ENCODE measurements around the gene MTUS2.
"Not testable (repeated sequence)": the region's sequence is repeated elsewhere in the genome, so short reads cannot be mapped to it uniquely, and the experiment has no call there.

MTUS2 gene

DNA sequence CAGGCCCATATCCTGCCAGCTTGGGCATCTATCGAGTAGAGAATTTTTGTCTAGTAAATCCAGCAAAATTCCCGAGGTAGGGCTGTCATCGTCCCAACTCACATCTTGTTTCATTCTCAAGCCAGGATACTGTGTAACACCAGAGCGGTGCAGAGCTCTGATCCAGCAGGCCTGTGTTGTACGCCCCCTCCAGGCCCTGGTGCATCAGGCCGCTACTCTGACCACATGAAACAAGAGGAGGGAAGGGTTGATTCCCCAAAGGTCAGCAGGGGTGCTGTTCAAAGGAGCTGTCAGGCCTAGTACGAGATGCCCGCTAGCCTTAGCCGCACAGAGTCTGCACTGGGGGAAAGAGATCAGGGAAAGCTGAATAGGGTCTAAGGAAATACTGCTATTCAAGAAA is 499.3 kb downstream of the MTUS2 start:
- DNase-seq (ENCODE audit: low spot score), result no peak

GRCh38 chr13:29323954-29324353 is 503.8 kb downstream of the MTUS2 start:
- TF ChIP-seq CTCF (IDR thresholded peaks at IDR 0.05; ENCODE audit: extremely low read depth, missing control alignments), result no peak
- DNase-seq (ENCODE audit: low spot score), result no peak

More for the DNA sequence above, 499.3 kb downstream of the MTUS2 start:
- TF ChIP-seq CTCF (IDR thresholded peaks at IDR 0.05; ENCODE audit: extremely low read depth, missing control alignments), result no peak

DNA sequence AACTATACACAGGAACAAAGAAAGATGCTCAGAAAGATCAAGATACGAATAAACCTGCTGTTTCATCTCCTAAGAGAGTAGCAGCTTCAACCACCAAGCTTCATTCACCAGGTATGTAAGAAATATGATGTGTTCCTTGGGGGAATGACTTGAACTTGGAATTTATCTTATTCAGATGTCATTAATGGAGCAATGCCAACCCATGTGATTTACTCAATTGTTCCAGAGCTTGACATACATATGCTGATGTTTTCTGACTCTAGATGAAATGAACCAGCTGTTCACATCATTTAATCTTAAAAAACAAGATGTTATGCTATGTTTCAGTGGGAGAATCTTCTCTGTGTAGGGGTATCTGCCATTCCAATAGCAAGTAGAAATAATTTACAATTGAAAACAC is 504.5 kb downstream of the MTUS2 start:
- no peak for TF ChIP-seq CTCF (IDR thresholded peaks at IDR 0.05; ENCODE audit: extremely low read depth, missing control alignments)
- DNase-seq (ENCODE audit: low spot score), result no peak

DNA sequence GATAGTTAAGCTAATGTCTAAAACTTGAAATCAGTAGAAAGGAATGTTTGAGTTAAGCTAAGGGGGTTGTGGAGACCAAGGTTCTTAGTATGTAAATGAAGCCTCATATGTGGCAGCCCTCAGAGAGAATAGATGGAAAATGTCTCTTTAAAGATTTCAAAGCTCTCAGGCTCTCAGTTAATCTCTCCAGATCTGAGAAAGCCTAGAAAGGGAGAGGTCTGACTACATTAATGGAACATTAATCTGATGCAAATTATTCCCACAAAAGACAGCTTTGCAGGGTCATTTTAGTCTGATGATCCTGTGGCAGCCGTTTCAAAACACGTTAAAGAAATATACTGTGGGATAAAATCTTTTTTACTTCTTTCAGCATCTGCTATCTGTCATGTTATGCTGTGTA is 508.4 kb downstream of the MTUS2 start:
- TF ChIP-seq CTCF (IDR thresholded peaks at IDR 0.05; ENCODE audit: extremely low read depth, missing control alignments), result no peak

GRCh38 chr13:29336356-29336755 is 516.2 kb downstream of the MTUS2 start:
- DNase-seq (ENCODE audit: low spot score), result no peak
- no peak for TF ChIP-seq CTCF (IDR thresholded peaks at IDR 0.05; ENCODE audit: extremely low read depth, missing control alignments)

More for the DNA sequence above, 508.4 kb downstream of the MTUS2 start:
- DNase-seq (ENCODE audit: low spot score), result no peak

DNA sequence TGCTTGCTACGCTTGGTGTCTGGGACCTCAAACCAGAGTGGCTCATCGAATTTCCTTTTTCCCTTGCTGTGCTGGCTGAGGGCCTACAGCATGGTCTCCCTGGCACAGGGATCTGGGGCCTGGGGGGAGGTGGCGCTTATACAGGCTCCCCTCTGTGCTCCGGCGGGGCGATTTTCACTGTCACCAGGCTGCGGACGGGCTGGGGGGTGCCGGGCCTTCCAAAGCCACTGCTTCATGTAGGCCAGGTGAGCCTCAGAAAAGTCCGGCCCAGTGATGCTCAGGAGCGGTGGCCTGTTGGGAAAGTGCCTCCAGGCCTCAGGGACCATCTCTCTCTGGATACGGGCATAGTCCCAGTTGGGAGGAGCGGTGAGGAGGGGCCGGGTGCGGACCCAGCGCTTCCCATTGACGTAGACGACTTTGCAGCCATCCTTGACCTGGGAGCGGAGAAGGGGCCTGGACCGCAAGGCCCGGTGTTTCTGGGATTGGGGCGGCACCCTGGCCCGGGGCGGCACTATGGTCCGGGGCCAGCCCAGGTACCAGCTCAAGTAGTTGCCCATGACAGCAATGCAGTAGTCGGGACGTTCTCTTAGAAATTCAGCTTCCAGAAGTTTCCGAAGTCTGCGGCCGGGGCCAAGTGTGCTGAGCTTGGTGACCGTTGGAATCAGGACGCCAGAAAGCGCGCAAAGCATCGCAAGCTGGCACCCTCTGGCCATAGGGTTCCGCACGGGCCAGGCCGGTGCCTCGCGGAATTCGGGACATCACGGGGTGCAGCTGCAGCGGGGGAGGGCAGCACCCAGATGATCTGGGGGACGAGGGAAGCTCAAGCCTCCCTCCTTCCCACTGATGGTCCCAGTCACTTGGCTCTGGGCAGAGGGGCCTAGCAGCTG is 519.5 kb downstream of the MTUS2 start:
- no peak for DNase-seq (ENCODE audit: low spot score)
- no peak for TF ChIP-seq CTCF (IDR thresholded peaks at IDR 0.05; ENCODE audit: extremely low read depth, missing control alignments)

GRCh38 chr13:29345860-29346582 is 525.9 kb downstream of the MTUS2 start:
- DNase-seq (ENCODE audit: low spot score), result not testable (repeated sequence)
